Measurements from ENCODE around the gene SMTNL2.
"Not testable (repeated sequence)": the region's sequence is repeated elsewhere in the genome, so short reads cannot be mapped to it uniquely, and the experiment has no call there.

SMTNL2 gene

GRCh38 chr17:4560421-4560820 lies 23.9 kb upstream of the SMTNL2 start, which contains the start of gene GGT6:
GGT6 (minus strand) TSS chr17:4560577; CDS start chr17:4560521, 56 bp downstream.
- DNase-seq (ENCODE audit: low read depth) = no peak

DNA sequence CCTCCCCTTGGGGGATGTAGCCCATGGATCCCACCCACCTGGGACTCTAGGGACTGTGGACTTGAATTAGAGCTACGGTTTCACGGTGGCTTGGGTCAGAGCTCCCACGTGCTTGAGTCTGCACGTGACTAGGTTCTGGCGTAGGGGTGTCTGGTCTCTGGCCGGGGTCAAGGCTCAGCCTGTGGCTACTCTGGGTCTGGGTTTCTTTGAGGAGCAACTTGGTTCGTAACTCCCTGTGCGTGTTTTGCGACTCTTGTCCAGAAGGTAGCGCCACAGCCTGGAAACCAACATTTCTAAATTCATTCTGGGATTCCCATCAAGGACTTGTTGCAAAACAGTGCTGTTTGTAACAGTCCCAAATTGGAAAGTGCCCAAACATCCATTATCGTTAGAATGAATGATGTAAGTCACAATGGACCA lies 23.5 kb upstream of the SMTNL2 start:
- DNase-seq (ENCODE audit: low read depth) = no peak

DNA sequence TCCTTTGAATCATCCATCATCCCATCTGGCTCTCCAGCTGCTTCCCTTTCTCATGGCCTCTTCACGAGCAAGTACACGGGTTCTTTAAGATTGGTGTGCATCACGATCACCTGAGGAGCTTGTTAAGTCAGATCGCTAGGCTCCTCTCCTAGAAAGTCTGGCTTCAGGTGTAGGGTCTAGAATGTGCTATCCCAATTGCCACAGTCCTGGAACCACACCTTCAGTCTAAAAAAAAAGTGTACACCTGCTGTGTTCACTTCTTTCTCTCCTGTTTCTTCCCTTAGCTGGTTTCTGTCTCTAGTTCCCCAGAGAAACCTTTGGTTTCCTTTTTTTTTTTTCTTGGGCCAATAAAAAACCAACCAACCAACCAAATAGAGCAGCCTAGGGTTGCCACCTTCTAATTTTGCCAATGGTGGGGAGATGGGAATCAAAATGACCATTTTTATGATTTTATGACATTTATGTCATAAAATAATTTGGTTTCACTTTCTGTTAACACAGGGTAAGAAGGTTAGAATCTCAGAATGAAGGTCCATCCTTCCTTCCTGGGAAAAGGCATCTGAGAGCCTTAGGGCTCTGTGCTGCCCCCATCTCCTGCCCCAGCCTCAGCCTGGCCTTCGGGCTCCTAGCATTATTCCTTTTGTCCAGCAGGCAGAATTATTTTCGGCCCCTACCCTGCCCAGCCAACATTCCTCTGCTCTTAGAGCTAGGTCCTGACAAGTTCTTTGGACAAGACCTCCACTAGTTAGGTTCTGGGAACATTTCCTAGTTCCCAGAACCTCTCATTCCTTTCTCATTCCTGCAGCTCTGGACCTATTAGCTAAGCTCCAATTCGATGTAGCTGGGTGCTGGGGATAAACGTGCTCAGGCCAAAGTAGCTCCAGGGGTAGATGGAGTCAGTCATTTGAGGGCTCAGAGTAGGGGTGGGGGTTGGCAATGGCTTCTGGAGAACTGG lies 22.0 kb upstream of the SMTNL2 start:
- no peak for DNase-seq (ENCODE audit: low read depth)

DNA sequence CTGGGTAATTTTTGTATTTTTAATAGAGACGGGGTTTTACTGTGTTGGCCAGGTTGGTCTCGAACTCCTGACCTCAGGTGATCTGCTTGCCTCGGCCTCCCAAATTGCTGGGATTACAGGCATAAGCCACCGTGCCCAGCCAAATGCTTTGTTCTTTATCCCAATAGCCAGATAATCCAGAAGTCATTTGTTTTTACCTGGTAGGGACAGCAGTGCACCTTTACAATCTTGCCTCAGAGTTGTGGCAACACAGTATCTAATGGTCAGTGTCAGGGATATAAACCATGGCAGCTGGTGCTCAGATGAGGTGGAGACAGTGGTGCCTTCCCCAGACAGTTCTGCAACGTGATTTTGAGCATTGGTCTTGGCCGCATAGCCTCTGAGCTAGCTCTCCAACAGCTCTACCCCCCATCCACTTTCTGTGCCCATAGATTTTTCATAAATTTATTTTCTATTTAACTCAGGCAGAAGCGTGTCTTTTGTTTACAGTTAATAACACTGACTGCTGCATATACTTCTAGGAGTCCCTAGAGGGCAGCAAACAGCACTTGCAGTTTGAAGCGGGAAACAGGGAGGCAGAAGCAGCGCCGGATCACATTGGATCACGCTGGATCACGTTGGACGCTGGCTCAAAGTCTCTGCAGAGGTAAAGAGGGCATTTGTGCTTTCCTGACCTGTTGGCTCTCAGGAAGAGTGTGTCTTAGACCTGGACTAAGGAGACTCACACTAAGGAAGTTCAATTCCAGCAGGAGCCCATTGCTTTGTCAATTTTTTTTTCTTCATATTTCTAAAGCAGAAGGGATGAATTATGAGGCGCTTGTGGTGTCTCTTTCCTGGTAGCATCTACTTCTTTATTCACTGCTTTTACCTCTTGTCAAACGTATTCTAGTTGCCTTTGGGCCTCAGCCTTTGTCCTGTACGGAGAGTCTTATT lies 18.9 kb upstream of the SMTNL2 start:
- DNase-seq (ENCODE audit: low read depth) = no peak

- DNase-seq (ENCODE audit: low read depth) = no peak
Observed at GRCh38 chr17:4566785-4567184, 17.5 kb upstream of the SMTNL2 start.

DNA sequence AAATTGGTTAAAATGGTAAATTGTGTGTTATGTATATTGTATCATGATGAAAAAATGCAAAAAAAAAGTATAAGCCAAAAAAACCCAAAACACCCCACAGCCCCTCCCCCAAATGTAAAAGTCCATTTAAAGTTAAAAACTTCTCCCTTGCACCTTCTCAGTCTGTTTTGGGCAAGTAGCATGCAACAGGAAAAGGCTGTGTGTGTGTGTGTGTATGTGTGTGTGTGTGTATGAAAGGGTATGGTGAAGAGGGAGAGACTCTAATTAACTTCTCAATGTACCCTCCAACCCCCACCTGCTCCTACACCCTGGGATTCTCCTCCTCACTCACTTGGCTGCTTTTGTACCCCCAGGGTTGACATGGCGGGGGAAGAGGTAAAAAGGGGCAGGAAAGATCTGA lies 14.7 kb upstream of the SMTNL2 start:
- DNase-seq (ENCODE audit: low read depth) = no peak

GRCh38 chr17:4572131-4572530 lies 12.2 kb upstream of the SMTNL2 start:
- no peak for DNase-seq (ENCODE audit: low read depth)

- DNase-seq (ENCODE audit: low read depth) = no peak
Observed at GRCh38 chr17:4573115-4573514, 11.2 kb upstream of the SMTNL2 start.

DNA sequence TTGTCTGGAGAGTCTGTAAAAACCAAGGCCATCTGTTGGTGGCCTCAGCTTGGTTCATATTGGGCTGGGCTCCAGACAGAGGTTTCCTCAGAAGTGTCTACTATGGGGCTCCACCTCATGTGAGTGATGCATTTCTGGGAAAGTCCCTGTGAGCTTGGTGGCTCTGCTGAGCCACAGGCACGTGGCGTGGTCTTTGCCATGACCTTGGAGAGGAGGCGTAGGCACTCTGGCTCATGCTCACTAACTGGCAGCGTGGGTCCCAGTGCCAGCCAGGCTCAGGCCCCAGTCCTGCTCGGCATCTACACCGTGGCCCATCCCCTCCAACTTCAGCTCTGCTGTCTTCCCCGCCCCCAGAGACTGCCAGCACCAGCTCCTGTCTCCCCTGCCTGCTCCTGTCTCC lies 10.7 kb upstream of the SMTNL2 start:
- DNase-seq (ENCODE audit: low read depth) = peak; percentile 40

DNA sequence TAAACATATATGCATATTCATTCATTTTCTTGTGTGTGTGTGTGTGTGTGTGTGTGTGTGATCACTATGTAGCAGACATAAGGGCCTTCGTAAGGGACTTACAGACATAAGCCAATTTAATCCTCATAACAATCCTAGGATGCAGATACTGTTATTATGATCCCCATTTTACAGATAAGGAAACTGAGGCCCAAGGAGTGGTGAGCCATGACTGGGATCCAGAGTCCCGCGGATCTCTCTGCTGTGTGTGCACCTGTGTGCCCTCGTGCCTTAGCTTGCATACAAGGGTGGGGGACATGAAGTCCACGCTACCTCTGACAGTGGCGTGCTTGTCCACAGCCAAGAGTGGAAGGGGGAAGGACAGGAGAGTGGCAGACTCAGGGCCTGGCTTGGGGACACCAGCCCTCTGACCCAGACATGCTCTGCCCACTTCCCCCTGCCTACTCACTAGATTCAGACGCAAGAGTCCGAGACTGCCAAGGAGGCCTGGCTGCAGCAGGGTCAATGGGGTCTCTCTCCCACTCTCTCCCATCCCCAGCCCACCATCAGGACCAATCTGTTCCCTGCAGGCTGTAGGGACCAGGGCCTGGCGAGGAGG lies 9.8 kb upstream of the SMTNL2 start:
- no peak for DNase-seq (ENCODE audit: low read depth)

- DNase-seq (ENCODE audit: low read depth) = no peak
Observed at GRCh38 chr17:4576161-4576558, 8.2 kb upstream of the SMTNL2 start.

- DNase-seq (ENCODE audit: low read depth) = no peak
Observed at GRCh38 chr17:4576729-4577322, 7.5 kb upstream of the SMTNL2 start.

- DNase-seq (ENCODE audit: low read depth) = no peak
Observed at GRCh38 chr17:4577386-4577993, 6.8 kb upstream of the SMTNL2 start.

- not testable (repeated sequence) for DNase-seq (ENCODE audit: low read depth)
Observed at GRCh38 chr17:4578349-4578748, 6.0 kb upstream of the SMTNL2 start.

DNA sequence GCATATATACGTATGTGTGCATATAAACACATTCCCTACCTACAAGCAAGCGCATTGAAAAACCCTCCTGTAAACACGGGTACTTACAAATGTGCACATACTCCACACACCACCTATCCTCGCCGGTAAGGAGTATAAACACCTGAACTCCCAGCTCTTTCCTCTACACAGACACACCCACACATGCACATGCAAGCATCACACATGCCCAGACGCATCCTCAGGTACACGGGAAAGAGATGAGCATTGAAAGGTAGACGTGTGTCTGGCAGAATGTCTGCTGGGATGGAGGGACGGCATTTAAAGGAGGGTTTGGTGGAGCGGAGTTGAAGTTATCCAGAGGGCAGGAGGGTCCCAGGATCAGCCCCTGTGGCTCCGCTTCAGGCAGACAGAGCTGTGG lies 4.7 kb upstream of the SMTNL2 start:
- DNase-seq (ENCODE audit: low read depth) = no peak

DNA sequence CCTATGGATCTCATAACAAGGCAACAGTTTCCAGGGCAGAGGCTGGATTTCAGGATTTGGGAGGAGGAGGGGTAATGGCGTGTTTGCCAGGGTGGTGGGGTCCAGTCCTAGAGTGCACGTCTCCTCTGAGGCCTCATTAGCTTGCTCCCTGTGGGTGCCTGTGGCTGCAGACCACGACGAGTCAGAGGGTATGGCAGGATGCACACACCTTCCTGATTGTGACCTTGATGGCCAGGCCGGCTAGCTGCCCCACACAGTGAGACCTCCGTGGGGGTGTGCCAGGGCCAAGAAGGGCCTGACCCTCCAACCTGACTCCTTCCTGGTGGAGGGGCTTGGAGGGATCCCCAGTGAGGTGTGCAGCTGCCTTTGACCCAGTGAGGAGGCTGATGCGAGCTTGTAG lies 4.0 kb upstream of the SMTNL2 start:
- no peak for DNase-seq (ENCODE audit: low read depth)

GRCh38 chr17:4582101-4582501 lies 2.2 kb upstream of the SMTNL2 start:
- no peak for DNase-seq (ENCODE audit: low read depth)

DNA sequence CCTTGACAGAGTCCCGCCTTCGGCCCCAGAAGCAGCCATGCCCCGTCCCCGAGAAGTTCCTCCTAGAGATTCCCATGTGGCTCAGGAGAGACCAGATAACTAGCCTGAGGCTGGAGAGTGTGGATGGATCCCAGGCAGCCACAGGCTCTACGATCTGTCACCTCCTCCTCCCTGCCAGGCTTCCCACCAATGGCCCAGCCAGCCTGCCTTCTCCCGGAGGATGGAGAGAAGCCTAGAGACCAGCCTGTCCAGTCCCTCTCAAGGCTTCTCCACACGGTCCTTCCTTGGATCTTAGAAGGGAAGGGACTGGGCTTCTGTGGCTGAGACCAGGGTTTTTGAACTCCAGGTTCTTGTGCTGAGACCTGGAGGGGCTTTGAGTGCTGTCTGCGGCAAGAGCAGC lies 1.6 kb upstream of the SMTNL2 start:
- no peak for DNase-seq (ENCODE audit: low read depth)

- no peak for DNase-seq (ENCODE audit: low read depth)
Observed at GRCh38 chr17:4583206-4583605, 1.1 kb upstream of the SMTNL2 start.

GRCh38 chr17:4583782-4584100 lies 588 bp upstream of the SMTNL2 start:
- no peak for DNase-seq (ENCODE audit: low read depth)

DNA sequence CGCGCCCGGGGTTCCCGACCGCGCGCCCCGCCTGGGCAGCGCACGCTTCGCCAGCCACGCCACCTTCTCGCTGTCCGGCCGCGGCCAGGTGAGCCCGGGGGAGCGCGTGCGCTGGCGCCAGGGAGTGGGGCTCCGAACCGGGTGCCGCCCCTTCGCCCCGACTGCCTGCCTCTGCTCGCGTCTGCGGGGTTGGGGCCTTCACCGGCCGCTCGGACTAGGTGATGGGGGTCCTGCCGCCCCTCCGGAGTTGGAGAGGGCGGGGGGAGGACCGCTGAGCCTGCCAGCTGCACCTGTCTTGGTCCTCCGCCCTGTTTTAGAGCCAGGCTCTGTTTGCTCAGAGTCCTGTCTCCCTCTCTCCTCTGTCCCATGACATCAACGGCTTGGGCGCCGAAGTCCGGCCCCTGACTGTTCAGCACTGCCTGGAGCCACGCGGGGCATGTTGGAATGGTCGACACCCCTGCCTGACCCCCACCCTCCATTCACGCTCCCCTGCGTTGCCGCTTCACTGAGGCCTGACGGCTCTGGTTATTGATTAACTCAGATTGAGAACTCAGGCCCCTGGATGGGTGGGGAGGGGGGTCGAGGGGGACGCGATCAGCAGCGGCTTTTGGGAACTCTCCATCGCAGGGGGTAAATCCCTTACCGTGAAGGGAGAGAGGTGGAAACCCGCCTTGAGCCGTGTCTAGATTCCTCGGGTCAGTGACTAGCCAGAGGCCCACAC lies 748 bp downstream of the SMTNL2 start:
- DNase-seq (ENCODE audit: low read depth) = no peak

All from stimulated activated CD8-positive, alpha-beta memory T cell treated with anti-CD3 and anti-CD28 coated beads, Interleukin-7, amount 100 ng/mL, for 24 hours (primary cell).